C4-2B (cell line): Measurements from ENCODE around the gene CSRP1.
"Not testable (repeated sequence)": the region's sequence is repeated elsewhere in the genome, so short reads cannot be mapped to it uniquely, and the experiment has no call there.

Source experiments
- H3K27ac ChIP-seq: fragments of 450-650 bp; 2 replicates; pipeline ENCODE4 v1.5.1; 2017
- ZFX ChIP-seq: fragments of 450-650 bp; IDR thresholded peaks from 2 replicates; pipeline ENCODE4 v1.6.1; 2017
- TF ChIP-seq, protein P1 (sequence below): fragments of 450-650 bp; conservative IDR thresholded peaks from 2 replicates; pipeline ENCODE4 v1.5.1; 2017; ENCODE audit warnings: mild to moderate bottlenecking

Gene CSRP1

DNA sequence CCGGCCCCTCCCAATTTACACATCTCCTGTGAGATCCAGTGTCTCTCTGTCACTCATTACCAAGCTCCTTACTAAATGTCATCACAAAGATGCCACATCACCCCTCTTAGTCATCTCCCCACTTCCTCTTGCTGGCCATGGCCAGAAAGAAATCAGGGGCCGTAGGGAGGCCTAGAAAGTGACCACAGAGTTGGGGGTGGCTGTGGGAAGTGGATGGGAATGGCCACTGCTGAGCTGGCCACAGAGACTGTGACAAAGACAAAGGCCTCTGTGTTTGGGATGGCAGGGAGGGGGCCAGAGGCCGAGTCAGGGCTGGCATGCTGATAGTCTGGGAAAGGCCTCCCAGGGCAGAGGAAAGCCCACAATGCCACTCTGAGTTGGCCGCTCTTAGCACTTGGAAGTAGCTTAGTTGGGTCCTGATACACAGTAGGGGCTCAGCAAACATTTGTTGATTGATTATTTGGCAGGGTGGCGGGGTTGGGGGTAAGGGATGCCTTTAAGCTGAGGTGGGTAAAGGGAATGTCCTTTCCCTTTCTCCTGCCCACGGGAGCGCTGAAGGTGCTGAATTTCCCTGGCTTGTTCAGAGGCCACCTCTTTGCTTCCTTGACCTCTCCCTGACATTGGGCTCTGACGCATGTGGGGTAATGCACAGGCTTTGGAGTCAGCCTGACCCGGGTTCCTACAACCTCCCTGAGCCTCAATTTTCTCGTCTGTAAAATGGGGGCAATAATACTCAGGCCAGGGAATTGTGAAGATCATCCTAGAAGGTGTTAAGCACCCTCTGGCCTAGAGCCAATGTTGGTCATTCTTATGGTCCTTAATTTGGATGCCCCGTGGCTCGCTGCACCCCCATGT, 45.2 kb upstream of the CSRP1 start:
- no peak overlapping the region for H3K27ac ChIP-seq
- no peak for TF ChIP-seq ZFX
- TF ChIP-seq, protein P1, sequence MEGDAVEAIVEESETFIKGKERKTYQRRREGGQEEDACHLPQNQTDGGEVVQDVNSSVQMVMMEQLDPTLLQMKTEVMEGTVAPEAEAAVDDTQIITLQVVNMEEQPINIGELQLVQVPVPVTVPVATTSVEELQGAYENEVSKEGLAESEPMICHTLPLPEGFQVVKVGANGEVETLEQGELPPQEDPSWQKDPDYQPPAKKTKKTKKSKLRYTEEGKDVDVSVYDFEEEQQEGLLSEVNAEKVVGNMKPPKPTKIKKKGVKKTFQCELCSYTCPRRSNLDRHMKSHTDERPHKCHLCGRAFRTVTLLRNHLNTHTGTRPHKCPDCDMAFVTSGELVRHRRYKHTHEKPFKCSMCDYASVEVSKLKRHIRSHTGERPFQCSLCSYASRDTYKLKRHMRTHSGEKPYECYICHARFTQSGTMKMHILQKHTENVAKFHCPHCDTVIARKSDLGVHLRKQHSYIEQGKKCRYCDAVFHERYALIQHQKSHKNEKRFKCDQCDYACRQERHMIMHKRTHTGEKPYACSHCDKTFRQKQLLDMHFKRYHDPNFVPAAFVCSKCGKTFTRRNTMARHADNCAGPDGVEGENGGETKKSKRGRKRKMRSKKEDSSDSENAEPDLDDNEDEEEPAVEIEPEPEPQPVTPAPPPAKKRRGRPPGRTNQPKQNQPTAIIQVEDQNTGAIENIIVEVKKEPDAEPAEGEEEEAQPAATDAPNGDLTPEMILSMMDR: no peak

DNA sequence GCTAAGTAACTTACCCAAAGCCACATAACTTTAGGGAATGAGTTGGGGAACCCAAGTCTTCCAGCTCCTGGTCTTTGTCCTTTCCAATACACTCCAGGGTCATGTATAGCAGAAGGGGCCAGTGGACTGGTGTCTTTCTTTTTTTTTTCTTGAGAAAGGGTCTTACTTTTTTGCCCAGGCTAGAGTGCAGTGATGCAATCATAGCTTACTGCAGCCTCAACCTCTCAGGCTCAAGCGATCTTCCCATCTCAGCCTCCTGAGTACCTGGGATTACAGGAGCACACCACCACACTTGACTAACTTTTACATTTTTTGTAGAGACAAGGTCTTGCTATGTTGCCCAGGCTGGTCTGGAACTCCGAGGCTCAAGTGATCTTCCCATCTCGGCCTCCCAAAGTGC, 44.2 kb upstream of the CSRP1 start:
- no peak overlapping the region for H3K27ac ChIP-seq
- TF ChIP-seq, protein P1: no peak

DNA sequence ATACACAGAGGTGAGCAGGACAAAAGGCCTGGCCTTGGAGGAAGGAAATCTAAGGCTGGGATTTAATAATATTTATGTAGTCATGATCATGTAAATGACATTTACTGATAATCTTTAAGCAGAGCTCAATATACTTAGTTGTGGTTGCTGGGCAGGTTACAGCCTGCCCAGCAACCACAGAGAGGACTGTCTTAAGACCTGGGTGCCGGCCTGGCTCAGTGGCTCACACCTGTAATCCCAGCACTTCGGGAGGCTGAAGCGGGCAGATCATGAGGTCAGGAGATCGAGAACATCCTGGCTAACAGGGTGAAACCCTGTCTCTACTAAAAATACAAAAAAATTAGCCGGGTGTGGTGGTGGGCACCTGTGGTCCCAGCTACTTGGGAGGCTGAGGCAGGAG, 42.6 kb upstream of the CSRP1 start:
- not testable (repeated sequence) for H3K27ac ChIP-seq

DNA sequence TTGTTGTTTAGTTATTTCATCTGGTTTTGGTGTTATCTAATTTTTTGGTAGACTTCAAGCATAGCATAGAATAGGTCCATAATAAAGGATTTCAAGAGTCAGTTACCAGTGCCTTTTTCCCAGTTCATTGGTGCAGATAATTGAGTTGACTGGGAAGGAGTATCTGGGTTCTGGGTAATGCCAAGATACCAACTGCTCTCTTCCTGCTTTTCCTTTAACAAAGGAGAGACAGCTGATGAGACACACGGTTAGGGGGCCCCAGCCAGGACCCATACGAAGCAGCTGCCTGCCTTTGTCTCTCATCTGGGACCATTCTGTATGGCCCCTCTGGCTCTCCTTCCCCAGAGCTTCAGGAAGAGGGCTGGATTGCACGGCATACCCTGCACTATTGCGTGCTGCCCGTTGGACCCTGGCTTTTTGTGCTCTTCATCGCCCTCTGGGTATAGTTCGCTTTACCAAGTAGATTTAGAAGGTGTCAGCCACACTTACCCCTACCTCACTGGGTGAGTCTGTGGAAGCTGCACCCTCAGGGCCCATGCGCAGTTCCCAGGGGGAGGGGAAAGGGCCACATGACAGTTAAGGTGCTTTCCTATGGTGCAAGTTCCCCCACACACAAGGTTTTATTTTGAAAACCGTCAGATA, 39.0 kb upstream of the CSRP1 start:
- H3K27ac ChIP-seq: no peak overlapping the region
- TF ChIP-seq, protein P1: no peak
- no peak for TF ChIP-seq ZFX

DNA sequence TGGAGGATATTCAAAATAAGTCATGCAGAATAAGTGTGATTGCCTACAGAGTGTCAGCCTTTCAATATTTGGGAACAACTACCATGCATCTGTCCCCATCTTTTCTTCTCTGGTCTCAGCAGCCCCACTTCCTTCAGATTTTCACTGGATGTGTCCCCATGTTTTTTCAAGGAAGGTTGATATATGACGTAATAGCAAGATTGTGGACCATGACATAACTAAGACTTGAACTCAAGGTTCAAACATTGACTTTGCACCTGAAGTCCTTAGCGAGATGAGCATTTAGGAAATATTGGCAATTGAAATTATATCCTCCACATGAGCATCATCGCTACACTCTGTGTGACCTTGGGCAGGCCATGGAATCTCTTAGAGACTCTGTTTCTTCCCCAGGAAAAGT, 37.8 kb upstream of the CSRP1 start:
- TF ChIP-seq, protein P1: no peak
- no peak for TF ChIP-seq ZFX
- H3K27ac ChIP-seq: no peak overlapping the region

DNA sequence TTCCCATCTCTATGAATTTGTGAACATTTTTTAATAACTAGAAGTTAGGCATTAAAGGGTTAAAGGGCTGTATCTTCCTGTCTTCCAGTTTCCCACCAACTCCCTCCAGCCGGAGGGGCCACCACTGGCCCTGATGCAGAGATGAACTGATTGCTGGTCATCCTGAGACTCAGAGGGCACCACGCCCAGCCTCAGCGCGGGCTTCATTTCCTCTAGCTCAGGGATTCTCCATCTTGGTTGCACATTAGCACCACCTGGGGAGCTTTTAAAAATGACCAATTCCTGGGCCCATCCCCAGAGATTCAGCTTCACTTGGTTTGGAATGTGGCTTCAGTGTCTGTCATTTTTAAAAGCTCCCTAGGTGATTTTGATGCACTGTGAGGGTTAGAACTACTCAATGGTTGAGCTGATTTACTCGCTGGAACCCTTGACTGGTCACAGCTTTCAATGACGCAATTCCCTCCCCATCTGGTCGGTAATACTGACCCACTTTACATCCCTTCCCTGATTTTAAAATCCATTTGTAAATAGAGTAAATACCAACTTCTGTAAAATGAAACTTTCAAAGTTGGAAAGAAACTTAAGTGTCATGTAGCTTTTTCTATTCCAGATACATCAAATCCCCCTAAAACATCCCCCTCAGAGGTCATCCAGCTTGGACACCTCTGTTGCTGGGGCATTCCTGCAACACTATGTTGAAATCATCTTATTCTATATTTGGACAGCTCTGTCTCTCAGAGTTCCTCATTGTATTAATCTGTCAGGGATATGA, 37.1 kb upstream of the CSRP1 start:
- H3K27ac ChIP-seq: no peak overlapping the region
- no peak for TF ChIP-seq ZFX
- TF ChIP-seq, protein P1: no peak

DNA sequence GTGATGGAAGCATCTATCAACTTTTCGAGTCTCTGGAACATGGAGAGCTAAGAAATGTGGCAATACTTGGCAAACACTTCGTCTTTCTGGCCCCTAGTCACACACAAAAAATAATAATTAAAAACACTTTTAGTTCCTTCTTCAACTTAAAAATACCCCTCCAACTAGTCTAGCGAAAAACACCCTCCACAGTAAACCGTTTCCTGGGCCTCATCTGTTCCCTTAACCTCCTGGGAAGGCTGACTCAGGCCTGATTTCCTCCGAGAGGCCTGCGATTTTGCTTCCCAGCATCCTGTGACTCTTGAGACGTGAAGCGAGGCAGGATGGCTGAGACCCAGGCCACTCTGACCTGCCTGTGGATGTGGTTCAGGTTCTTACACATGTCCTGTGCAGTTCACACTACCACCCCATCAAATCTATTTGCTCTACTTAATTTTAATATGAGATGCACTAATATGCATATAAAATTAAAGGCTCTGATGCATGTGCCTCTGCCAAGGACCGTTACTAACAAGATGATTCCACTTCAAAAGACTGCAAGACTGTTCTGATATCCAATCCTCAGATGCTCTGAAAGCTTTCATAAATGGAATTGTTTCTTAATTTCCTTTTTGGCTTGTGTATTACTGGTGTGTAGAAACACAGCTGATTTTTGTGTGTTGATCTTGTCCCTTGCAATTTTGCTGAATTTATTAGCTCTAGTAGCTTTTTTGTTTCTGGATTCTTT, 35.5 kb upstream of the CSRP1 start:
- TF ChIP-seq ZFX: no peak
- TF ChIP-seq, protein P1: no peak
- no peak overlapping the region for H3K27ac ChIP-seq
